Endodermal cell (in vitro differentiated cells): ENCODE measurements around the gene BRPF3. TPM values are rescaled to one million over a fixed set of nuclear protein-coding genes. Genes with fewer than 3 reads are reported as not detected.

Experiments used
- DNase-seq: peaks from one replicate; pipeline ENCODE4 v3.0.0-alpha.2; 2017
- H3K27ac ChIP-seq: 2 replicates; pipeline ENCODE4 v1.5.1; 2013; ENCODE audit warnings: mild to moderate bottlenecking, low read depth, low read length, moderate library complexity
- H3K27me3 ChIP-seq: 2 replicates; pipeline ENCODE4 v1.6.1; 2013; ENCODE audit warnings: mild to moderate bottlenecking, low read length, moderate library complexity; ENCODE audit not compliant: insufficient read depth, control insufficient read depth, poor library complexity, severe bottlenecking
- H3K36me3 ChIP-seq: 2 replicates; pipeline ENCODE4 v1.7.0; 2013; ENCODE audit warnings: mild to moderate bottlenecking, low read length, moderate library complexity; ENCODE audit not compliant: control insufficient read depth, insufficient read depth
- H3K4me1 ChIP-seq: one replicate; pipeline ENCODE4 v1.7.0; 2013; ENCODE audit warnings: low read length; ENCODE audit not compliant: control insufficient read depth, insufficient read depth
- H3K4me3 ChIP-seq: 2 replicates; pipeline ENCODE4 v1.5.1; 2013; ENCODE audit warnings: mild to moderate bottlenecking, low read length, moderate library complexity
- H3K9ac ChIP-seq: 2 replicates; pipeline ENCODE4 v1.6.1; 2013; ENCODE audit warnings: mild to moderate bottlenecking, low read length, moderate library complexity; ENCODE audit not compliant: poor library complexity, severe bottlenecking; ENCODE audit errors: extremely low read depth
- H3K9me3 ChIP-seq: 2 replicates; pipeline ENCODE4 v1.6.1; 2013; ENCODE audit warnings: mild to moderate bottlenecking, low read length, moderate library complexity; ENCODE audit not compliant: control insufficient read depth
- H3K27ac Mint-ChIP-seq: 2 replicates; pipeline ENCODE4 v1.8.0; 2020; ENCODE audit warnings: mixed read lengths
- H3K27me3 Mint-ChIP-seq: 2 replicates; pipeline ENCODE4 v1.8.0; 2021; ENCODE audit warnings: mild to moderate bottlenecking, mixed read lengths; ENCODE audit not compliant: insufficient read depth
- H3K36me3 Mint-ChIP-seq: 2 replicates; pipeline ENCODE4 v1.8.0; 2020; ENCODE audit warnings: low read depth, mixed read lengths
- H3K4me1 Mint-ChIP-seq: 2 replicates; pipeline ENCODE4 v1.8.0; 2020; ENCODE audit warnings: mixed read lengths
- H3K4me3 Mint-ChIP-seq: 2 replicates; pipeline ENCODE4 v1.8.0; 2020; ENCODE audit warnings: mild to moderate bottlenecking, moderate library complexity, mixed read lengths
- H3K9me3 Mint-ChIP-seq: 2 replicates; pipeline ENCODE4 v1.8.0; 2020; ENCODE audit warnings: mild to moderate bottlenecking, mixed read lengths
- CTCF ChIP-seq: fragments of 200-600 bp; sonication (generic); conservative IDR thresholded peaks from 2 replicates; pipeline ENCODE4 v1.5.0; 2021; ENCODE audit warnings: antibody characterized with exemption, mild to moderate bottlenecking
- WGBS, 2 experiments: methylation state at CpG; one replicate each; pipeline versions ENCODE4 v1.1.5 to v1.1.7; 2013; ENCODE audit warnings: missing lambda C conversion rate in 2 of 2, mixed read lengths in 1 of 2; ENCODE audit not compliant: insufficient coverage in 1 of 2, insufficient read length in 1 of 2; 5-methylcytosine and 5-hydroxymethylcytosine counted together
- total RNA-seq, 2 donors: library from RNA; stranded (reverse); fragmentation: NEBNext Ultra II Directional in 1 of 2; extraction: Animal tissue kit (Norgen Biotek cat#: 25700) in 1 of 2; gene quantifications; 2 replicates in 1 of 2; 3 replicates in 1 of 2; pipeline ENCODE4 v1.2.1, GENCODE V29; 2021

Gene BRPF3
- total RNA-seq, 2 donors from 2014 or later = 30.4 to 46.8 TPM

GRCh38 chr6:36187446-36187845, 9.1 kb upstream of the BRPF3 start:
- H3K36me3 ChIP-seq = no peaks in the 10 kb centered on the region
- H3K9me3 ChIP-seq = no peaks in the 10 kb centered on the region
- Mint-ChIP-seq H3K4me3 (no peak overlapping the region), H3K4me1 (no peaks in the 10 kb centered on the region), H3K27me3 (no peaks in the 10 kb centered on the region), H3K36me3 (no peaks in the 10 kb centered on the region), H3K27ac (no peak overlapping the region), H3K9me3 (no peaks in the 10 kb centered on the region)
- H3K4me1 ChIP-seq = no peaks in the 10 kb centered on the region
- no peak for DNase-seq
- H3K4me3 ChIP-seq = no peak overlapping the region
- WGBS, 2 experiments = 95% methylated on average over 2 of the region's 2 CpGs; no CpG with 5 or more reads in 1 of the 2 experiments
- TF ChIP-seq CTCF = no peak
- H3K27ac ChIP-seq = no peak overlapping the region
- H3K27me3 ChIP-seq = no peaks in the 10 kb centered on the region
- no peak overlapping the region for H3K9ac ChIP-seq

- no peak for DNase-seq
- WGBS, 2 experiments = 20 to 26% methylated on average over 7 to 8 of the region's 8 CpGs
- Mint-ChIP-seq H3K27me3 (no peaks in the 10 kb centered on the region), H3K4me1 (peaks cover 7% of the 10 kb centered on the region), H3K27ac (peak overlapping the region; percentile 87), H3K36me3 (peaks cover 19% of the 10 kb centered on the region), H3K4me3 (peak overlapping the region; percentile 73), H3K9me3 (no peaks in the 10 kb centered on the region)
- Histone ChIP-seq H3K9ac (peak overlapping the region; percentile 78), H3K36me3 (peaks cover 21% of the 10 kb centered on the region), H3K4me1 (peaks cover 3% of the 10 kb centered on the region), H3K27me3 (no peaks in the 10 kb centered on the region), H3K9me3 (no peaks in the 10 kb centered on the region), H3K27ac (peak overlapping the region; percentile 90), H3K4me3 (peak overlapping the region; percentile 88)
- no peak for TF ChIP-seq CTCF
These were observed 952 bp upstream of the BRPF3 start for GRCh38 chr6:36195471-36196112.

GRCh38 chr6:36196880-36197548, 470 bp downstream of the BRPF3 start:
- peak overlapping the region; percentile 78 for H3K9ac ChIP-seq
- peaks cover 32% of the 10 kb centered on the region for H3K36me3 Mint-ChIP-seq
- peak overlapping the region; percentile 93 for H3K27ac Mint-ChIP-seq
- peak overlapping the region; percentile 73 for H3K4me3 Mint-ChIP-seq
- H3K4me3 ChIP-seq = peak overlapping the region; percentile 88
- H3K36me3 ChIP-seq = peaks cover 36% of the 10 kb centered on the region
- H3K27me3 Mint-ChIP-seq = no peaks in the 10 kb centered on the region
- H3K9me3 Mint-ChIP-seq = no peaks in the 10 kb centered on the region
- H3K4me1 Mint-ChIP-seq = peaks cover 7% of the 10 kb centered on the region
- TF ChIP-seq CTCF = no peak
- peak overlapping the region; percentile 90 for H3K27ac ChIP-seq
- peaks cover 3% of the 10 kb centered on the region for H3K4me1 ChIP-seq
- WGBS, 2 experiments = 0% methylated on average over 14 to 56 of the region's 58 CpGs
- H3K9me3 ChIP-seq = no peaks in the 10 kb centered on the region
- no peaks in the 10 kb centered on the region for H3K27me3 ChIP-seq
- DNase-seq = peak; percentile 100
